ENCODE results near the gene TRIM28.
"Not testable (repeated sequence)": the region's sequence is repeated elsewhere in the genome, so short reads cannot be mapped to it uniquely, and the experiment has no call there.

The TRIM28 gene

GRCh38 chr19:58561373-58562121 lies 17.7 kb downstream of the TRIM28 start:
- peak in 1 of 2 donors; percentile 20 for DNase-seq

GRCh38 chr19:58562122-58563033 lies 18.5 kb downstream of the TRIM28 start:
- DNase-seq = peak; percentile 44 to 61

- peak; percentile 45 to 57 for DNase-seq
These were observed 19.2 kb downstream of the TRIM28 start for GRCh38 chr19:58563034-58563573.

- DNase-seq = no peak
These were observed 20.0 kb downstream of the TRIM28 start for GRCh38 chr19:58563823-58564222.

- DNase-seq = no peak
These were observed 23.1 kb downstream of the TRIM28 start for GRCh38 chr19:58566989-58567388.

- no peak for DNase-seq
These were observed 24.7 kb downstream of the TRIM28 start for GRCh38 chr19:58568453-58569130.

- no peak for DNase-seq
These were observed 25.5 kb downstream of the TRIM28 start for GRCh38 chr19:58569191-58569942.

- peak in 1 of 2 donors; percentile 18 for DNase-seq
These were observed 26.2 kb downstream of the TRIM28 start for GRCh38 chr19:58569943-58570670.

GRCh38 chr19:58570770-58571574 lies 27.1 kb downstream of the TRIM28 start:
- no peak for DNase-seq

- DNase-seq = no peak
These were observed 27.7 kb downstream of the TRIM28 start for GRCh38 chr19:58571575-58571947.

GRCh38 chr19:58572026-58572817 lies 28.4 kb downstream of the TRIM28 start:
- no peak for DNase-seq

GRCh38 chr19:58572818-58573657 lies 29.2 kb downstream of the TRIM28 start, which contains the start of gene MZF1:
MZF1 (minus strand) TSS chr19:58573335; CDS start chr19:58571389, 1,946 bp downstream.
- peak; percentile 99 for DNase-seq

- DNase-seq = no peak
These were observed 29.8 kb downstream of the TRIM28 start for GRCh38 chr19:58573658-58574164.

GRCh38 chr19:58575183-58576041 lies 31.5 kb downstream of the TRIM28 start:
- DNase-seq = peak; percentile 79 to 83

- DNase-seq = not testable (repeated sequence)
These were observed 33.7 kb downstream of the TRIM28 start for GRCh38 chr19:58577581-58577980.

- peak in 1 of 2 donors; percentile 49 for DNase-seq
These were observed 34.4 kb downstream of the TRIM28 start for GRCh38 chr19:58578012-58578925.

Data from stimulated activated CD4-positive, alpha-beta T cell treated with anti-CD3 and anti-CD28 coated beads, Interleukin-2, amount 100 ng/mL, for 24 hours (primary cell).